Adipocyte (in vitro differentiated cells): ENCODE results near the gene WBP2NL.

ENCODE experiments used
- DNase-seq: peaks from one replicate; pipeline ENCODE4 v3.0.0-alpha.2; 2015; ENCODE audit warnings: low read depth
- H3K27me3 ChIP-seq: replicated peaks from 2 replicates; pipeline ENCODE4 v1.7.0; 2013; ENCODE audit warnings: mild to moderate bottlenecking, low read length, moderate library complexity; ENCODE audit not compliant: control insufficient read depth, insufficient read depth
- H3K36me3 ChIP-seq: 2 replicates; pipeline ENCODE4 v1.7.0; 2013; ENCODE audit warnings: low read length, mild to moderate bottlenecking, moderate library complexity; ENCODE audit not compliant: control insufficient read depth, insufficient read depth, severe bottlenecking
- H3K4me1 ChIP-seq: 2 replicates; pipeline ENCODE4 v1.7.0; 2013; ENCODE audit warnings: mild to moderate bottlenecking, low read length, moderate library complexity; ENCODE audit not compliant: control insufficient read depth, insufficient read depth
- H3K4me3 ChIP-seq: 2 replicates; pipeline ENCODE4 v1.7.0; 2013; ENCODE audit warnings: mild to moderate bottlenecking, low read length, moderate library complexity
- H3K9ac ChIP-seq: 2 replicates; pipeline ENCODE4 v1.7.0; 2013; ENCODE audit warnings: mild to moderate bottlenecking, low read length, moderate library complexity
- H3K9me3 ChIP-seq: 2 replicates; pipeline ENCODE4 v1.7.0; 2013; ENCODE audit warnings: mild to moderate bottlenecking, low read length, moderate library complexity; ENCODE audit not compliant: control insufficient read depth

WBP2NL gene

GRCh38 chr22:42074846-42075676 lies 76.5 kb downstream of the WBP2NL start:
- H3K9me3 ChIP-seq = no peaks in the 10 kb centered on the region
- no peaks in the 10 kb centered on the region for H3K27me3 ChIP-seq
- peak overlapping the region; percentile 95 for H3K9ac ChIP-seq
- H3K4me1 ChIP-seq = peaks cover 42% of the 10 kb centered on the region
- no peak for DNase-seq
- peaks cover 11% of the 10 kb centered on the region for H3K36me3 ChIP-seq
- peak overlapping the region; percentile 82 for H3K4me3 ChIP-seq

GRCh38 chr22:42076764-42077485 lies 78.3 kb downstream of the WBP2NL start:
- no peak overlapping the region for H3K9ac ChIP-seq
- no peak for DNase-seq
- no peaks in the 10 kb centered on the region for H3K27me3 ChIP-seq
- peaks cover 37% of the 10 kb centered on the region for H3K4me1 ChIP-seq
- H3K4me3 ChIP-seq = no peak overlapping the region
- no peaks in the 10 kb centered on the region for H3K9me3 ChIP-seq
- peaks cover 11% of the 10 kb centered on the region for H3K36me3 ChIP-seq

- H3K27me3 ChIP-seq = no peaks in the 10 kb centered on the region
- H3K36me3 ChIP-seq = peaks cover 14% of the 10 kb centered on the region
- H3K9ac ChIP-seq = peak overlapping the region; percentile 94
- H3K4me1 ChIP-seq = peaks cover 37% of the 10 kb centered on the region
- no peak for DNase-seq
- no peaks in the 10 kb centered on the region for H3K9me3 ChIP-seq
- H3K4me3 ChIP-seq = no peak overlapping the region
Measured at GRCh38 chr22:42077486-42078125, 79.0 kb downstream of the WBP2NL start.
